ENCODE measurements around the gene KCND3. TPM values are rescaled to one million over a fixed set of nuclear protein-coding genes. Genes with fewer than 3 reads are reported as not detected.

KCND3 gene
- polyA plus RNA-seq, 1 donor (not counting 4 experiments of a cell fraction or from before 2014, with no cell fraction given) = 0.21 TPM

- no peaks in the 10 kb centered on the region for H3K9me1 ChIP-seq (ENCODE audit: control insufficient read depth, extremely low read depth, insufficient read depth, low read length)
- dilution Hi-C loops (cut with MboI; ENCODE audit: extremely low pct_ligation_motif_present, low sequenced_read_pairs) = no loop called here
- H3K27me3 ChIP-seq (ENCODE audit: control insufficient read depth, extremely low read depth, insufficient read depth, low read length) = no peaks in the 10 kb centered on the region
Measured at GRCh38 chr1:111867868-111868440, 121.5 kb downstream of the KCND3 start.

GRCh38 chr1:111864862-111865261 is 124.6 kb downstream of the KCND3 start:
- Histone ChIP-seq H4K20me1 (ENCODE audit: control insufficient read depth, extremely low read depth, insufficient read depth, low read length) (no peaks in the 10 kb centered on the region), H2AFZ (ENCODE audit: control insufficient read depth, low read length) (no peak overlapping the region), H3K4me1 (ENCODE audit: control insufficient read depth, extremely low read depth, insufficient read depth, low read length) (no peaks in the 10 kb centered on the region), H3K27ac (ENCODE audit: control insufficient read depth, insufficient read depth, low read length) (no peak overlapping the region), H3K9me3 (ENCODE audit: control insufficient read depth, low read depth, low read length) (no peaks in the 10 kb centered on the region), H3K36me3 (ENCODE audit: control insufficient read depth in 2 of 2, extremely low read depth in 1 of 2, insufficient read depth in 2 of 2, low read length in 2 of 2) (no peaks in the 10 kb centered on the region), H3K9ac (ENCODE audit: control insufficient read depth, extremely low read depth, insufficient read depth, low read length) (no peak overlapping the region), H3K79me2 (ENCODE audit: control insufficient read depth, insufficient read depth, low read length) (no peaks in the 10 kb centered on the region), H3K27me3 (ENCODE audit: control insufficient read depth, extremely low read depth, insufficient read depth, low read length) (no peaks in the 10 kb centered on the region), H3K4me2 (ENCODE audit: control insufficient read depth, extremely low read depth, insufficient read depth, low read depth, low read length) (no peak overlapping the region), H3K9me1 (ENCODE audit: control insufficient read depth, extremely low read depth, insufficient read depth, low read length) (no peaks in the 10 kb centered on the region), H3K4me3 (ENCODE audit: control insufficient read depth in 2 of 3, extremely low read depth in 1 of 3, insufficient read depth in 2 of 3, low read depth in 1 of 3, low read length in 3 of 3) (no peak overlapping the region)
- FAIRE-seq (no peak), DNase-seq (ENCODE audit: low read depth, low spot score) (no peak)
- TF ChIP-seq, protein P1, sequence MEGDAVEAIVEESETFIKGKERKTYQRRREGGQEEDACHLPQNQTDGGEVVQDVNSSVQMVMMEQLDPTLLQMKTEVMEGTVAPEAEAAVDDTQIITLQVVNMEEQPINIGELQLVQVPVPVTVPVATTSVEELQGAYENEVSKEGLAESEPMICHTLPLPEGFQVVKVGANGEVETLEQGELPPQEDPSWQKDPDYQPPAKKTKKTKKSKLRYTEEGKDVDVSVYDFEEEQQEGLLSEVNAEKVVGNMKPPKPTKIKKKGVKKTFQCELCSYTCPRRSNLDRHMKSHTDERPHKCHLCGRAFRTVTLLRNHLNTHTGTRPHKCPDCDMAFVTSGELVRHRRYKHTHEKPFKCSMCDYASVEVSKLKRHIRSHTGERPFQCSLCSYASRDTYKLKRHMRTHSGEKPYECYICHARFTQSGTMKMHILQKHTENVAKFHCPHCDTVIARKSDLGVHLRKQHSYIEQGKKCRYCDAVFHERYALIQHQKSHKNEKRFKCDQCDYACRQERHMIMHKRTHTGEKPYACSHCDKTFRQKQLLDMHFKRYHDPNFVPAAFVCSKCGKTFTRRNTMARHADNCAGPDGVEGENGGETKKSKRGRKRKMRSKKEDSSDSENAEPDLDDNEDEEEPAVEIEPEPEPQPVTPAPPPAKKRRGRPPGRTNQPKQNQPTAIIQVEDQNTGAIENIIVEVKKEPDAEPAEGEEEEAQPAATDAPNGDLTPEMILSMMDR (optimal IDR thresholded peaks at IDR 0.05 in 1 of 3, IDR thresholded peaks at IDR 0.05 in 1 of 3, conservative IDR thresholded peaks at IDR 0.05 in 1 of 3; ENCODE audit: extremely low read depth in 1 of 3, insufficient read depth in 2 of 3, low read length in 3 of 3) = no peak
- no peak for TF ChIP-seq EZH2 (IDR thresholded peaks at IDR 0.05; ENCODE audit: low read length)
- dilution Hi-C loops (cut with MboI; ENCODE audit: extremely low pct_ligation_motif_present, low sequenced_read_pairs) = no loop called here

More at GRCh38 chr1:111867868-111868440, 121.5 kb downstream of the KCND3 start:
- Histone ChIP-seq H3K9ac (ENCODE audit: control insufficient read depth, extremely low read depth, insufficient read depth, low read length) (no peak overlapping the region), H3K36me3 (ENCODE audit: control insufficient read depth in 2 of 2, extremely low read depth in 1 of 2, insufficient read depth in 2 of 2, low read length in 2 of 2) (no peaks in the 10 kb centered on the region), H3K27ac (ENCODE audit: control insufficient read depth, insufficient read depth, low read length) (no peak overlapping the region), H3K79me2 (ENCODE audit: control insufficient read depth, insufficient read depth, low read length) (no peaks in the 10 kb centered on the region), H3K9me3 (ENCODE audit: control insufficient read depth, low read depth, low read length) (no peaks in the 10 kb centered on the region), H3K4me1 (ENCODE audit: control insufficient read depth, extremely low read depth, insufficient read depth, low read length) (no peaks in the 10 kb centered on the region), H2AFZ (ENCODE audit: control insufficient read depth, low read length) (no peak overlapping the region), H3K4me3 (ENCODE audit: control insufficient read depth in 2 of 3, extremely low read depth in 1 of 3, insufficient read depth in 2 of 3, low read depth in 1 of 3, low read length in 3 of 3) (no peak overlapping the region), H4K20me1 (ENCODE audit: control insufficient read depth, extremely low read depth, insufficient read depth, low read length) (no peaks in the 10 kb centered on the region), H3K4me2 (ENCODE audit: control insufficient read depth, extremely low read depth, insufficient read depth, low read depth, low read length) (no peak overlapping the region)
- TF ChIP-seq, protein P1 (optimal IDR thresholded peaks at IDR 0.05 in 1 of 3, IDR thresholded peaks at IDR 0.05 in 1 of 3, conservative IDR thresholded peaks at IDR 0.05 in 1 of 3; ENCODE audit: extremely low read depth in 1 of 3, insufficient read depth in 2 of 3, low read length in 3 of 3) = no peak
- TF ChIP-seq EZH2 (IDR thresholded peaks at IDR 0.05; ENCODE audit: low read length) = no peak
- FAIRE-seq (no peak), DNase-seq (ENCODE audit: low read depth, low spot score) (no peak)

Data from keratinocyte (primary cell).